Stimulated activated CD4-positive, alpha-beta T cell treated with anti-CD3 and anti-CD28 coated beads, Interleukin-2, amount 100 ng/mL, for 24 hours (primary cell): ENCODE data around the gene CHCHD6.

Source experiments
- DNase-seq, 2 donors: peaks; one replicate each; pipeline ENCODE4 v3.0.0-alpha.2; 2020

The CHCHD6 gene

GRCh38 chr3:126706631-126707030, 2.6 kb downstream of the CHCHD6 start:
- no peak for DNase-seq

- no peak for DNase-seq
Observed at GRCh38 chr3:126711121-126711760, 7.2 kb downstream of the CHCHD6 start.

- no peak for DNase-seq
Observed at GRCh38 chr3:126713199-126713598, 9.2 kb downstream of the CHCHD6 start.

GRCh38 chr3:126714276-126714900, 10.3 kb downstream of the CHCHD6 start:
- DNase-seq: no peak

- no peak for DNase-seq
Observed at GRCh38 chr3:126714921-126715320, 10.9 kb downstream of the CHCHD6 start.

GRCh38 chr3:126715432-126715831, 11.4 kb downstream of the CHCHD6 start:
- no peak for DNase-seq

GRCh38 chr3:126716057-126716456, 12.0 kb downstream of the CHCHD6 start:
- DNase-seq: no peak

- no peak for DNase-seq
Observed at GRCh38 chr3:126718561-126719445, 14.8 kb downstream of the CHCHD6 start.

- no peak for DNase-seq
Observed at GRCh38 chr3:126720596-126720995, 16.6 kb downstream of the CHCHD6 start.

- no peak for DNase-seq
Observed at GRCh38 chr3:126721246-126721645, 17.2 kb downstream of the CHCHD6 start.

- no peak for DNase-seq
Observed at GRCh38 chr3:126723237-126723636, 19.2 kb downstream of the CHCHD6 start.

- no peak for DNase-seq
Observed at GRCh38 chr3:126723801-126724200, 19.8 kb downstream of the CHCHD6 start.

- no peak for DNase-seq
Observed at GRCh38 chr3:126728680-126729079, 24.6 kb downstream of the CHCHD6 start.

- DNase-seq: no peak
Observed at GRCh38 chr3:126730376-126730775, 26.3 kb downstream of the CHCHD6 start.

- DNase-seq: no peak
Observed at GRCh38 chr3:126731044-126731443, 27.0 kb downstream of the CHCHD6 start.

GRCh38 chr3:126732281-126733060, 28.4 kb downstream of the CHCHD6 start:
- no peak for DNase-seq

- no peak for DNase-seq
Observed at GRCh38 chr3:126733061-126733430, 29.0 kb downstream of the CHCHD6 start.

- DNase-seq: no peak
Observed at GRCh38 chr3:126734106-126734723, 30.2 kb downstream of the CHCHD6 start.

- no peak for DNase-seq
Observed at GRCh38 chr3:126737527-126737926, 33.5 kb downstream of the CHCHD6 start.

GRCh38 chr3:126742057-126742456, 38.0 kb downstream of the CHCHD6 start:
- no peak for DNase-seq

GRCh38 chr3:126743350-126743749, 39.3 kb downstream of the CHCHD6 start:
- no peak for DNase-seq

GRCh38 chr3:126743781-126744180, 39.7 kb downstream of the CHCHD6 start:
- no peak for DNase-seq
